ENCODE results near the gene RIMOC1. TPM values are rescaled to one million over a fixed set of nuclear protein-coding genes. Genes with fewer than 3 reads are reported as not detected.
"Not testable (repeated sequence)": the region's sequence is repeated elsewhere in the genome, so short reads cannot be mapped to it uniquely, and the experiment has no call there.

Gene RIMOC1
- total RNA-seq, 4 donors from 2014 or later = 20.1 to 27.9 (median 24.6) TPM

DNA sequence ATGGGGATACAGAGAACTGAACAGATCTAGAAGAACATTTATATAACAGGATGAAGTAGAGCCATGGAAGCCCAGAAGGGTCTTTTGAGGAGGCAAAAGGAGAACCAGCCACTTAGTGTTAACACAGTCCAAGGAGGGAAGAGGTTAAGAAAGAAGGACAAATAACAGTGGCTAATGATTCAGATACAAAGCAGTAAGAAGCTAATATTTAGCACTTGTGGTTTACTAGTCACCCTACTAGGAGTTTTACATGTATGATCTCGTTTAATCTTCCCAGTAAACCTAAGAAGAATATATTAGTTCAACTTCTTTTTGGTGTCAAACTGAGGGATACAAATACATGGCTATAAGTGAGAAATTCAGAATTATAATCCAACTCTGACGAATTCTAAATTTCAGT is 28.6 kb downstream of the RIMOC1 start:
- H3K27me3 ChIP-seq = no peaks in the 10 kb centered on the region
- intact Hi-C loops (cut with DNase I) = no loop called here
- WGBS, 2 donors = 96 to 98% methylated on average over 2 of the region's 2 CpGs
- H3K4me3 ChIP-seq (replicated peaks in 1 of 3) = no peak overlapping the region
- peaks cover 2 to 6% of the 10 kb centered on the region in 2 donors for H3K36me3 ChIP-seq
- DNase-seq = no peak
- H3K27ac ChIP-seq = no peak overlapping the region
- TF ChIP-seq, protein P1, sequence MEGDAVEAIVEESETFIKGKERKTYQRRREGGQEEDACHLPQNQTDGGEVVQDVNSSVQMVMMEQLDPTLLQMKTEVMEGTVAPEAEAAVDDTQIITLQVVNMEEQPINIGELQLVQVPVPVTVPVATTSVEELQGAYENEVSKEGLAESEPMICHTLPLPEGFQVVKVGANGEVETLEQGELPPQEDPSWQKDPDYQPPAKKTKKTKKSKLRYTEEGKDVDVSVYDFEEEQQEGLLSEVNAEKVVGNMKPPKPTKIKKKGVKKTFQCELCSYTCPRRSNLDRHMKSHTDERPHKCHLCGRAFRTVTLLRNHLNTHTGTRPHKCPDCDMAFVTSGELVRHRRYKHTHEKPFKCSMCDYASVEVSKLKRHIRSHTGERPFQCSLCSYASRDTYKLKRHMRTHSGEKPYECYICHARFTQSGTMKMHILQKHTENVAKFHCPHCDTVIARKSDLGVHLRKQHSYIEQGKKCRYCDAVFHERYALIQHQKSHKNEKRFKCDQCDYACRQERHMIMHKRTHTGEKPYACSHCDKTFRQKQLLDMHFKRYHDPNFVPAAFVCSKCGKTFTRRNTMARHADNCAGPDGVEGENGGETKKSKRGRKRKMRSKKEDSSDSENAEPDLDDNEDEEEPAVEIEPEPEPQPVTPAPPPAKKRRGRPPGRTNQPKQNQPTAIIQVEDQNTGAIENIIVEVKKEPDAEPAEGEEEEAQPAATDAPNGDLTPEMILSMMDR (IDR thresholded peaks at IDR 0.05) = no peak
- no peak for TF ChIP-seq POLR2A (IDR thresholded peaks at IDR 0.05)
- H3K4me1 ChIP-seq = no peaks in the 10 kb centered on the region
- no peaks in the 10 kb centered on the region for H3K9me3 ChIP-seq

DNA sequence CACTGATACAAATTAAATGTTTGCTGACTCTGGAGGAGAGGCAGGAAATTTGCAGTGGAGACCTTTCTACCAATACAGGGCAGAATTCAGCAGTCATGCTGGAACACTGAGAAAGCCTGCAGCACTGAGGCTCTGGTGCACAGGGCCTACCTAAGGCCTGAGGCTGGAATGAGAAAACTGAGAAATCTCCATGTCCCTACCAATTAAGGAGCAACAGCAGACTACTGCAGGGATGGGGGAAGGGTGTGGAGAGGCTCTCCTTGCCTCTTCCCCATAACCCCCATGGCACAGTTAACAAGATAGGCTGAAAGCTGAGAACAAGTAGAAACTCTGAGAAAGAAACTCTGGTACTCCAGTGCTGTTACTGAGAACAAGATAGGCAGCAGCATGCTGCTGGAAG is 31.4 kb downstream of the RIMOC1 start:
- Histone ChIP-seq H3K9me3 (no peaks in the 10 kb centered on the region), H3K27me3 (no peaks in the 10 kb centered on the region), H3K4me1 (no peaks in the 10 kb centered on the region), H3K36me3 (peaks cover 6 to 14% of the 10 kb centered on the region in 2 donors), H3K4me3 (replicated peaks in 1 of 3) (no peak overlapping the region), H3K27ac (no peak overlapping the region)
- no peak for DNase-seq
- TF ChIP-seq, protein P1 (IDR thresholded peaks at IDR 0.05) = no peak
- no peak for TF ChIP-seq POLR2A (IDR thresholded peaks at IDR 0.05)
- intact Hi-C loops (cut with DNase I) = no loop called here

DNA sequence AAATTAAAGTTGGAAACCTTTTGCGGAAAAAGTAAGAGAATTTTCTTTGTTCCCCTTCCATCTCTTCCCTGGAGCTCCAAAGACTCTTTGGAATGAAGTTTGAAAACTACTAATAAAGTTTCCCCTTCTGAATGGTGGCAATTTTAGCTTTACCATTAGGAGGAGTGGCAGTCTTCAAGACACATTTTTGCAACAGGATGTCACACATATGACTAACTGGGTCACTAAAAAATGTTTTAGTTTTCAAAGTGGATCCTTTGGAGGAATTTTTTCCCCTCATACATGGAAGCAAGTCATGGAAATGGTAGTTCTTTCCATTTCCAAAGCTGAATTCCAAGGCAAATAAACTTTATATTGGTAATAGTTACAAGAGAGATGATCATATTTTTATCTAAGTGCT is 36.5 kb downstream of the RIMOC1 start:
- H3K4me1 ChIP-seq = no peaks in the 10 kb centered on the region
- DNase-seq = no peak
- intact Hi-C loops (cut with DNase I) = no loop called here
- no peak overlapping the region for H3K4me3 ChIP-seq (replicated peaks in 1 of 3)
- no peaks in the 10 kb centered on the region for H3K9me3 ChIP-seq
- no peaks in the 10 kb centered on the region for H3K27me3 ChIP-seq
- WGBS, 2 donors = 93 to 95% methylated on average over 1 of the region's 1 CpG
- TF ChIP-seq, protein P1 (IDR thresholded peaks at IDR 0.05) = no peak
- no peak for TF ChIP-seq POLR2A (IDR thresholded peaks at IDR 0.05)
- no peak overlapping the region for H3K27ac ChIP-seq
- H3K36me3 ChIP-seq = peaks cover 0 to 14% of the 10 kb centered on the region in 2 donors

DNA sequence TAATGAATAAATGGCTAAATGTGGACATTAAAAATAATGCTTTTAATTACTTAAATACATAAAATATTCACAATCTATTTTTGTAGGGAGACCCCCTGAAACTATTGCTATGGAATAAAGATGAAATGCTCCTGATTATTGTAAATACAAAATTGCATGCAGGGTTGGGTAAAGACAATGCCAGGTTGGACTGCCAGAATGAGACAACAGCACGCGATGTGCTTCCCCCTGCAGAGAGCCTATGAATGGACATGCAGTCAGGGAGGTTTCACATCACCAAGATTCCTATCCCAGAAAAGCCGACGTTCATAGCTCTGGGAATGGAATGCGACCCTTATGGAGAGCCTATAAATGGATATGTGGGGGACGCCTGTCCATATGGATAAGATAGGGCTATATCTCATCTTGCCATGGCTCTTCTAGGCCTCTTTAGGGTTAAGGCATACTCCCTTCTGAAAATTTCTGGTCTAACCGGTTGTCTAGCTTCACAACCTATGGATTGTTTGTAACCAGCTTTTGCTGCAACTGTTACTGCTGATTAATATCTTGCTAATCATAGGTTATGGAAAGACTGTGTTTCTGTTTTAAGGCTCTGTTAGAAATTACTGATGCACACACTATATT is 41.3 kb downstream of the RIMOC1 start:
- DNase-seq; H3K4me1 ChIP-seq; intact Hi-C loops (cut with DNase I): not testable (repeated sequence)

DNA sequence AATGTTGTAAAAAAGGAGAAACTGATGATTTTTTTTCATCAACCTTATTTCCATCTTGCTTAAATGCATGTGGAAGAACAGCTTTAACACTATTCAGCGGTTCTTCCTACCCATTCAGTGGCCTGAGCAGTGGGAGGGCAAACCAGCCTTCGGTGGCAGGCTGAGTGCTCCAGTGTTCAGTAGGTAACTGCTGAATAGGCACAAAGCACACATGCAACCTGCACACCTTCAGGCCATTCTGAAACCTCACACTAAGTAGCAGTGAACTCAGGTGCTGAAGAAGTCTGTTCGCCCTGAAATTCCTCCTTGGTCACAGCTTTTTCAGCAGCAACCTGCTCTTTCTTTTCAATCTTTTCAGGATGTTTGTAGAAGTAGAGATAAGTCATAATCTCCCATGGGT is 47.1 kb downstream of the RIMOC1 start:
- Histone ChIP-seq H3K36me3 (no peaks in the 10 kb centered on the region), H3K27ac (no peak overlapping the region), H3K4me1 (no peaks in the 10 kb centered on the region), H3K27me3 (no peaks in the 10 kb centered on the region), H3K9me3 (no peaks in the 10 kb centered on the region), H3K4me3 (replicated peaks in 1 of 3) (no peak overlapping the region)
- DNase-seq = no peak
- TF ChIP-seq POLR2A (IDR thresholded peaks at IDR 0.05) = no peak
- TF ChIP-seq, protein P1 (IDR thresholded peaks at IDR 0.05) = no peak
- 77 to 85% methylated on average over 3 of the region's 3 CpGs for WGBS, 2 donors
- intact Hi-C loops (cut with DNase I) = no loop called here

More for the DNA sequence above, 41.3 kb downstream of the RIMOC1 start:
- not testable (repeated sequence) for H3K27ac ChIP-seq; H3K9me3 ChIP-seq; H3K4me3 ChIP-seq (replicated peaks in 1 of 3); H3K27me3 ChIP-seq; H3K36me3 ChIP-seq
- WGBS, 2 donors = 87 to 88% methylated on average over 7 of the region's 7 CpGs

Other genes with a start within 250 kb of the RIMOC1 start
- gene OXCT1, start 33.9 kb upstream of the RIMOC1 start, total RNA-seq = 100 to 1,000 TPM in 1 of 4 donors, 10 to 100 TPM in 3; 19.5 to 335 (median 25.1) TPM
- 10 to 100 TPM; 22.0 to 26.5 (median 23.4) TPM for gene FBXO4, start 20.9 kb downstream of the RIMOC1 start, total RNA-seq

Measured in thyroid gland (tissue), 4 donors.